NOMO-1 treated with dmso at 0.1 percent for 144 hours (cell line): ENCODE measurements around the gene CALCOCO1.

Experiments used
- DNase-seq: peaks from one replicate; lab custom pipeline; 2025; ENCODE audit not compliant: unreplicated experiment; lab: John Stamatoyannopoulos, UW

The CALCOCO1 gene

DNA sequence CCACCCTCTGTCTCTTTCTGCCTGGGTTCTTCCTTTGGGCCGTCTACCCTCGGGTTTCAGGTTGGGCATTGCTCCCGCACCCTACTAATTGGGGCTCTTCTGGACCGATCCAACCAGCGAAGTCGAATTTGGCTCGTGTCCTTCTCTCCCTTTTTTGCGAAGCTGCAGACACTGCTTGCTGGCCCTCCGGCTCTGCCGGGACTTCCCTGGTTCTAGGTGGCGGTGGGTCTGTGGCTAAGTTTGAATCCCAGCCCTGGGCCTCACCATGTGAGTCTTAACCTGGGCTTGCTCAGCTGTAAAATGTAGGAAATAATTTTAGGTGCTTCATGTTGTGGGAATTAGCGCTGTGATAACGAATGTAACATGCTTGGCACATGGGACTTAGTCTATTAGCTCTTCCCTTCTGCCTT, 24.9 kb upstream of the CALCOCO1 start:
- no peak for DNase-seq

DNA sequence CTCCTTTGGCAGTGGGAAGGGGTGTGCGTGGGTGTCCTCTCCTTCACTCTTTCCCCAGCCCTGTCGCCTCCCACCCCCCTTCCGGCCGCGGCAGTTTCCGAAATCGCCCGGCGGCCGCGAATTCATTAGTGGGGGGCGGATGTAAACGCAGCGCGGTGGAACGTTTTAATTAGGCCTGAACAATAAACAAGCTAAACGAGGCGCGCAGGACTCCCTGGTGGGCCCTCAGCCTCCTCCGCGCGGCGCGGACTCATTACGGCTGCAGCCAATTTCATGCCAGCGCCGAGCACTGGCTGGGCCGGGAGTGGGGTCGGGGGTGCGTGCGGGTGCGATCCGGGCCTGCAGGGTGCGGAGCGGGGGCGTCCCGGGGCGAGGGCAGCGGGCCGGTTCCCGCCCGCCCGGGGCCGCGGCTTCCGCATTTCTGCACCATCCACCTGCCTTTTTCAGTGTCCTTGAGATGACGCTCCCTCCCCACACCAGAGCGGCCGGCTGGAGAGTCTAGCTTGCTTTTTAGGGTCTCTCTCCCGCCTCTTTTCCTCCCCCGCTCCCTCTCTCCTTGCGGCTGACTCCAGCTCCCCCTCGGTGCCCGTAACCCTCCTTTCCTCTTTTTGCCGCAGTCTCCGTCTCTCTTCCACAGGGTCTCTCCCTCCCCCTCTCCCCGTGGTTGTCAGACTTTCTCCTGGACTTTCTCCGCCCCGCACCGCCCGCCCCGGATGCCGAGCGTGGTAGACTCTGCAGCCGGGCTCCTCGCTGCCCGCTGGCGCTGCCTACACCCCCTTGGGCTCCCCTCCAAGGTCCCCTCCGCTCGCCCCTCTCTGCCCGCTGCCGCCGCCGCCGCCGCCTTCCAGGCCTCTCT, 24.3 kb upstream of the CALCOCO1 start, which contains the start of gene CISTR:
CISTR (minus strand) TSS at position 644 of the 856 bp plus-strand sequence.
- no peak for DNase-seq

GRCh38 chr12:53750812-53751335, 23.6 kb upstream of the CALCOCO1 start:
- DNase-seq = no peak

DNA sequence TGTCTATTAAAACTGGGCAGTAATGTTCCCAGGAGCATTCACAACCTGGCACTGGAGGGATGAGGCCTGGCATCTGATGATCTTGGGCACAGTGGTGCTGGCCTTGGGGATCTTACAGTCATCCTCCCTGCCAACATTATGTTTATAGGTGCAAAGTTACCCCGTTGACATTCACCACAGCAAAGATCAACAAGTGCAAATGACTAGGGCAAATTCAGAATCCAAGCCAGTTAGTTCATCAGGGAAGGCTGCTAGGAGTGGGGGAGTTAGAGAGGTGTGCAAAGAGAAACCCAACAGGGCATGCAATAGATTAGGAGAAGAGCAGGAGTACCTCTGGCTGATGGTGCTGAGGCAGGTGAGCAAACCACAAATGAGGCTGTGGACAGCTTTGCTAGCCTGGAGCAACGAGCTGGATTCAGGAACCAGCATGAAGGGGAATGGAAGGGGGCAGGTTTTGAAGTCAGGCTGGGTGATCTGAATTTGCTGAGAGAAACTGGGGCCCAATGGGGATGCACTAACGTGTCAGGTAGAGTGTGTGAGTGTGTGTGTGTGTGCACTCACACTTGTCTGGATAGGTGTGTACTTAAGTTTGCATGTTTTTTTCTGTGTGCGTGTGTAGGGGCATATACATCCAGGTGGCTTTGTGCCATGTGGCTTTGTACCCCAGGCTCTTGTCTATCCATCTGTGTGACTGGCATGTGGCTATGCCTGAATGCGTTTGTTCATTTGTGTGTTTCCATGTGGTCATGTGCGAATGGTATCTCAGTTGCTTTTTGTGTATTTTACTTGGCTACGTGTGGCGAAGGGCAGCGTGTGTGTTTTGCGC, 22.9 kb upstream of the CALCOCO1 start:
- no peak for DNase-seq

DNA sequence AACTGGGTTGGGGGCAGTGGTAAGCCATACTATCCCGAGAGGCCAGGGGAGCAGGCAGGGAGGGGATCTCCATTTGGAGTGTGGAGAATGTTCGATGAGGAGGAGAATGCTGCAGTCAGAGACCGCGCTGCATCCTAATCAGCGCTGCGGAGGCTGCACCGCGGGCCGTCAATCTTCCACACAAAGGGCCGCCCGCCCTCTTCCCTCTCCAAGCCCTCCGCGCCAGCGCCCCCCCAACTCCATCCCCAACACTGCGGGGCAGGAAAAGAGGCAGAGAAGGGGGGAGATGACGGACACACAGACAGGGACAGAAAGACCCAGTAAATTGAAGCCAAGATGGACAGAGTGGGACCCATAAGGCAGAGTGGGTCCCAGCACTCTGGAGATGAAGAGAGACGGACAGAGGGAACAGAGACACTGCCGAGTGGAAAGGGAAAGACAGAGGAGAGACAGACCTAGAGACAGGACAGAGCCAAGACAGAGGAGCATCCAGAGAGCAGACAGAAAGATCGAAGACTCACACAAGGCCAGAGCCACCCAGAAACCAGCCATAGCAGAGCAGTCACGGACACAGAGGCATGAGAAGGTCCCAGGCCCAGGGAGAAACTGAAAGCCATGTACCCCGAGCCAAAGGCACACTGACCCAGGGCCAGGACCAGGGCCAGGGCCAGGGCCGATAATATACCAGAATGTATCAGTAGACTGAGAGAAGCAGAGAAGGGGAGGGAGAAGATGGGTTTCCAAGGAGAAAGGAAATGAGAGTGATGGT, 21.0 kb upstream of the CALCOCO1 start:
- DNase-seq = no peak

GRCh38 chr12:53747095-53747494, 19.8 kb upstream of the CALCOCO1 start:
- no peak for DNase-seq

- DNase-seq = peak; percentile 70
These were observed 19.4 kb upstream of the CALCOCO1 start for GRCh38 chr12:53746592-53747092.

DNA sequence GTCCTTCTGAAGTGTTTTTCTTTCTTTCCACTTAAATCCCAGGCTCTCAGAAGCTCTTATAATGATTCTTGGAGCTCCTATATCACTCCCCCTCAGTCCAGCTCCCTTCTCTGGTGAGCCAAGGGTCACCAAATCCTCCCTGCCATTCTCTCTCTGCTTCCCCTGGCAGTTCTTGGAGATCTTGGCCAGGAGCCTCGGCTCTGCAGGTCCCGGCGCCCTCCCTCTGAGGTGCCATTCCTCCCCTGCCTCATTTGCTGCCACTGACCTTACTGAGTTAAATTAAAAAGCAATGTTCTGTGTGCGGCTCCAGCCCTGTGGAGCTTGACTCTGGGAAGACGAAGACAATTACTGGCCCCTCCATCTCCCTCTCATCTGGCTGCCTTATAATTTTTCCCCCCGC, 17.5 kb upstream of the CALCOCO1 start:
- DNase-seq = no peak

DNA sequence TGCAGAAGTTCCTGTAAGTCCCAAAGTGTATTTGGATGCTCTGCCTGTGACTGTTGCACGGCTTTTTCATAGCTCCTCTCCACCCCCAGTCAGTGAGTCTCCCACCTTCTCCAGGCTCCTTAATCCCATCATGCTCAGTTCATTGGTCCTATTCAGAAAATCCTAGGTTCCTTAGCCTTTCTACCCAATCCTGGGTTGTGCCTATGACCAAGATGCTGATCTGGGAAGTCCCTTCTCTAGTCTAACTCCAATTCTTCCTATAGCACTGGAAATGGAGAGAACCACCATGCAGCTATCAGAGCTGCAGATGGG, 16.8 kb upstream of the CALCOCO1 start:
- no peak for DNase-seq

DNA sequence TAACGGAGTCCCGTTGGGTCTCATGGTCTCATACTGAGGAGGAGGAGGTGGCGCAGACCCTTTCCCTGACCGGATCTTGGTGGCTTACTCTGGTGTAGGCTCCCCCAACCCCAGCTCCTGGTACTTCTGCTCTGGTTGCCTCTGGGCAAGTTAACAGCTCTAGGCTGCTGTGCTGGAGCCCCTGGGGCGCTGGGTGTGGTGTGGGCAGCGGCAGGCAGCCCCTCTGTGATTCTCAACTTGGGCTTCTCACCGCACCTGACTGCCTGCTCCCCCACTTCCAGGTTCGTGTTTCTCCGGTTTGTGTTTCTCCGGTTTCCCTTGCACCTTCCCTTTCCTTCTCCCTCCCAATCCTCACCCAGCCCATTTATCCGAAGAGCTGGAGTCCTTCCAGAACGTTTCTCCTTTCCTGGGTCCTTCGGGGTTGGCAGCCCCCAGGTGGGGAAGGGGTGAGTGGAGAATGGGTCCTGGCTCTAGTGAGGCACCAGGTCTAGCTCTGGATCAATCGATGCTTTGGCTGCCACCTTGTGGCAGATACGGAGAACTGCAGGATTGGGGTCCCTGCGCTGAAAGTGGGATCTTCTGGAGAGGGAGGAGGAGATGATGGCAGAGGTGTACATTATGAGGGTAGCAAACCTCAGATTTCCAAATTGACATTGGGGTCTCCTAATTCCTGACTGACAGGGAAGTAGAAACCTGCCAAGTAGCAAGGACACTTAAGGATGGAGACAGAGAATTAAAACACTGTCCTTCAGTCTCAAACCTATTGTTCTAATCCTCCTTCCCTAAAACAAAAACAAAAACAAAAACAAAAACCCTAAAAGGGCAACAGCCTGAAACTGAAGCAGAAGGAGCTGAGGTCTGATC, 16.2 kb upstream of the CALCOCO1 start:
- DNase-seq = no peak

GRCh38 chr12:53740130-53740491, 12.9 kb upstream of the CALCOCO1 start:
- DNase-seq = no peak

DNA sequence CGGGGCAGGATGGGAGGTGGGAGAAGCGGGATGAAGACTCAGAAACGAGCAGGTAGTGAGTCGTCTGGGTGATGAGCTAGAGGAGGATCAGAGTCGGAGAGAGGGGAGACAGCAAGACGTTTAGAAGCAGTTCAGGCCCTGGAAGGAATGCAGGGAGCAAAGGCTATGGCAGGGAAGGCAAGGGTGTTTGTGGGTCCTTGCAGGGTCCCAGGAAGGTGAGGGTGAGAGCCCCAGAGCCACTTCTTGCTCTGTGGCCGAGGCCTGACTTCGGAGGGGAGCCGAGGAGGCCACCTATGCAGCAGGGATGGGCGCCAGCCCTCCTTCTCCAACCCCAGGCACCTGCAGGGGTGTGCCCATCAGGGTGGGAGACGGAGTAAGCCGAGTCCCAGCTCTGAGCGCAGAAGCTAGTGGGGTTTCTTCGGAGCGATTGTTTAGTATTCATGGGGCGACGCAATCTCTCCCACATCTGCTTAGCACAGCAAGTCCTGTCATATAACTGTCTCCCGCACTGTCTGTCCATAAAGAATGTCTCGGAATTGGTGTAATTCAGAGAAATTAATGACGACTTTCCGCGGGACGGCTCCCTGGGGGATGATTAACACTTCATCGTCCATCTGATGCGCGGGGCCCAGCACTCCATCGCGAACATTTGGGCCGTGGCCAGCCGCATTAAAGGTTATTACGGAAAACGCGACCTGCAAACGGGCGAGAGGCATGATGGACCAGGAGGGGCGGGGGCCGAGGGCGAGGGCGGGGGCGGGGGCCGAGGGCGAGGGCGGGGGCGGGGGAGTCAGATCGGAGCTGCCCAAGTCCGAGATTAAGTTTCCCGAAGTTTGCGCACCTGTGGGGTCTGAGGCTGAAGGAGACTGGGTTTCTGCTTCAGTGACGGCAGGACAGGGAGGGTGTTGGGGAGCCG, 12.2 kb upstream of the CALCOCO1 start:
- no peak for DNase-seq

GRCh38 chr12:53738406-53739213, 11.4 kb upstream of the CALCOCO1 start:
- no peak for DNase-seq

DNA sequence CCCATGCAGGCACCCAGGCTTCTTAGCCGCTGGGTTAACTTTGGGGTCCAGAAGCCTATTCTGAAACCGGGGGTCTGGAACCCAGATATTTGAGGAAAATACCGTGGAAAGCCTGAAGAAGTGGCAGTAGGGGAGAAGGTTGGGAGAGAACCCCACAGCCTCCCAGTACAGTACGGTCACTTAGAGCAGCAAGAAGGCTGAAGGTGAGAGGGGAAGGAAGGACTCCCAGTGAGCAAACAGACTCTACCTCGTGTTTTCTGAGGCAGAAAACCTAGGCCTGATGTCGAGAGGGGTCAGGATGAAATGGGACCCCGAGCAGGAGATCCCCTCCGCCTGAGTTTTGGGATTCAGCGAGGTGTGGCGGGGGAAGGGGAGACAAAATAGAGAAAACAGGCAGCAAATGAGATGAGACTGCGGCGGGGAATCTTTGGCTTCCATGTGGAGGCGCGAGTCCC, 10.7 kb upstream of the CALCOCO1 start:
- no peak for DNase-seq

GRCh38 chr12:53737093-53737808, 10.0 kb upstream of the CALCOCO1 start:
- no peak for DNase-seq

DNA sequence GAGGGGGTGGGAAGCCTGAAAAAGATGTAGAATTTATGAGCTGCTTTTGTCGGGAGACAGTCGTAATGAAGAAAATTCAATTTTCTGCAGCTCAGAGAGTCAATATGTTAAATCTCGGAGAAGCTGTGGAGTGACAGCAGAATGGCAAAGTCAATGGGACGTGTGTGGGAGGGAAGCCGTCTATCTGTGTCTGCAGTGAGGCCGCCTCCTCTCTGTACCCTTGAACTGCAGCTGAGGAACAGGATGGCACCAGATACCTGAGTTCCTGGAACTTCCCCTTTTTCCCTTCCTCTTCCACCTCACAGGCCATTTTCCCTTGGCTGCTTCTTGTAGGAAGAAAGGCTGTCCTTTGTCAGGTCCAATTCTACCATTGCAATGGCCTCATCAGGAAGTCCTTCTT, 9.3 kb upstream of the CALCOCO1 start:
- DNase-seq = no peak

- DNase-seq = no peak
These were observed 8.3 kb upstream of the CALCOCO1 start for GRCh38 chr12:53735556-53735955.

GRCh38 chr12:53734425-53734824, 7.2 kb upstream of the CALCOCO1 start:
- no peak for DNase-seq
